Transverse colon (tissue), 4 donors: ENCODE data around the gene KLK4.

ENCODE experiments used
- CTCF ChIP-seq, 5 experiments: fragments of 200-600 bp in 3 of 5; fragments of 450-650 bp in 2 of 5; sonication (generic) in 3 of 5; IDR thresholded peaks; 1 replicate in 2 of 5; 2 replicates in 3 of 5; pipeline ENCODE4 v1.5.1; 2016 to 2017; ENCODE audit warnings: antibody characterized with exemption in 5 of 5, inconsistent platforms in 3 of 5, mild to moderate bottlenecking in 2 of 5, moderate library complexity in 1 of 5
- EP300 ChIP-seq: sonication (generic); formaldehyde crosslinking; IDR thresholded peaks from one replicate; pipeline ENCODE4 v1.6.1; 2017; ENCODE audit warnings: antibody characterized with exemption, low read depth
- POLR2A ChIP-seq: fragments of 450-650 bp; IDR thresholded peaks from one replicate; pipeline ENCODE4 v1.6.1; 2016; ENCODE audit warnings: antibody characterized with exemption, mild to moderate bottlenecking, moderate library complexity
- POLR2AphosphoS5 ChIP-seq, 3 donors: sonication (generic); formaldehyde crosslinking; IDR thresholded peaks; one replicate each; pipeline ENCODE4 v1.6.1; 2016; ENCODE audit warnings: antibody characterized with exemption in 3 of 3

DNA sequence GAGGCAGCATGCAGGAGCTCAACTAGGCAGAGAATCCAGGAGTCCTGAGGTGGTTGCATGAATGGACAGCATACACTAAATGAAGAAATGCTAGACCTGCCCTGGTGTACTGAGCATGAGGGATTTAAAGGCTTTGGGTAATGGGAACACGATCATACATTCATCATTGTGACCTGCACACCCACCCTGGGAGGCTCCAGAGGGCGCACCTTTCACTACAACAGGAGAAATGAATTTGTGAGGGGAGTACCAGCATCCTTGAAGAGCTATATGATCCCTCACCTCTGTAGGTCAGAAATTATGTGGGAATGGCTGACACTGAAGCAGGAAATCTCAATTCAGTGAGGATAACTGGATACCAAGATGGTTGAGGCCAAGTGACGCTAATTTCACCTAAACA is 29.0 kb downstream of the KLK4 start:
- TF ChIP-seq CTCF (IDR thresholded peaks at IDR 0.05) (no peak), POLR2A (no peak), EP300 (no peak), POLR2AphosphoS5 (IDR thresholded peaks at IDR 0.05) (no peak)
